GM23248 (cell line): Measurements from ENCODE around the gene CPS1. TPM values are rescaled to one million over a fixed set of nuclear protein-coding genes. Genes with fewer than 3 reads are reported as not detected.

ENCODE experiments used
- DNase-seq: peaks from one replicate; pipeline ENCODE4 v3.0.0-alpha.2; 2015
- H2AFZ ChIP-seq: fragments of 200-600 bp; sonication (generic); 2 replicates; pipeline ENCODE4 v1.6.1; 2016; ENCODE audit warnings: antibody characterized with exemption
- H3F3A ChIP-seq: fragments of 200-600 bp; sonication (generic); 2 replicates; pipeline ENCODE4 v1.6.1; 2016; ENCODE audit warnings: mild to moderate bottlenecking, antibody characterized with exemption, mixed run types; ENCODE audit not compliant: insufficient read depth
- H3K27ac ChIP-seq: fragments of 200-600 bp; sonication (generic); 2 replicates; pipeline ENCODE4 v1.5.1; 2016; ENCODE audit warnings: mild to moderate bottlenecking
- H3K27me3 ChIP-seq: fragments of 200-600 bp; sonication (generic); replicated peaks from 2 replicates; pipeline ENCODE4 v1.6.1; 2016; ENCODE audit warnings: mild to moderate bottlenecking; ENCODE audit not compliant: insufficient read depth
- H3K36me3 ChIP-seq: fragments of 200-600 bp; sonication (generic); 2 replicates; pipeline ENCODE4 v1.6.1; 2016; ENCODE audit warnings: low read depth, mild to moderate bottlenecking
- H3K4me1 ChIP-seq: fragments of 200-600 bp; sonication (generic); 2 replicates; pipeline ENCODE4 v1.6.1; 2016; ENCODE audit warnings: mild to moderate bottlenecking; ENCODE audit not compliant: insufficient read depth
- H3K4me2 ChIP-seq: fragments of 200-600 bp; sonication (generic); one replicate; pipeline ENCODE4 v1.6.1; 2016; ENCODE audit warnings: mild to moderate bottlenecking; ENCODE audit not compliant: unreplicated experiment
- H3K4me3 ChIP-seq: fragments of 200-600 bp; sonication (generic); 2 replicates; pipeline ENCODE4 v1.5.1; 2016; ENCODE audit warnings: mild to moderate bottlenecking
- H3K79me2 ChIP-seq: fragments of 200-600 bp; sonication (generic); 2 replicates; pipeline ENCODE4 v1.6.1; 2016; ENCODE audit warnings: mild to moderate bottlenecking; ENCODE audit not compliant: insufficient read depth
- H3K9ac ChIP-seq: fragments of 200-600 bp; sonication (generic); 2 replicates; pipeline ENCODE4 v1.6.1; 2016; ENCODE audit warnings: mild to moderate bottlenecking
- H3K9me2 ChIP-seq: fragments of 200-600 bp; sonication (generic); 2 replicates; pipeline ENCODE4 v1.6.1; 2016; ENCODE audit warnings: mixed run types, mild to moderate bottlenecking, moderate library complexity; ENCODE audit not compliant: insufficient read depth
- H3K9me3 ChIP-seq: fragments of 200-600 bp; sonication (generic); one replicate; pipeline ENCODE4 v1.6.1; 2017; ENCODE audit warnings: low read depth
- H4K20me1 ChIP-seq: fragments of 200-600 bp; sonication (generic); 2 replicates; pipeline ENCODE4 v1.6.0; 2016; ENCODE audit not compliant: insufficient read depth
- EZH2 ChIP-seq: fragments of 200-600 bp; sonication (generic); IDR thresholded peaks from 2 replicates; pipeline ENCODE4 v1.6.1; 2018; ENCODE audit warnings: antibody characterized with exemption, mild to moderate bottlenecking; ENCODE audit not compliant: insufficient read depth, poor library complexity, severe bottlenecking
- EZH2phosphoT487 ChIP-seq: fragments of 200-600 bp; sonication (generic); IDR thresholded peaks from 2 replicates; pipeline ENCODE4 v1.6.1; 2018; ENCODE audit warnings: antibody characterized with exemption, moderate library complexity, mild to moderate bottlenecking, low read depth; ENCODE audit not compliant: insufficient read depth
- WGBS, 2 experiments: methylation state at CpG; one replicate each; pipeline ENCODE4 v1.1.6; 2015 to 2017; ENCODE audit warnings: low lambda C conversion rate in 2 of 2, low coverage in 1 of 2; ENCODE audit errors: missing lambda C conversion rate in 2 of 2; 5-methylcytosine and 5-hydroxymethylcytosine counted together
- in situ Hi-C: fragments of 300-500 bp; cut with MboI; formaldehyde crosslinking; loops from 2 replicates; pipeline ENCODE4 v1.15.0; 2020
- polyA plus RNA-seq: library from polyadenylated mRNA; unstranded; fragments of >200 nt; fragmentation: Nextera tagmentation; extraction: Ambion mirVana; gene quantifications from 2 replicates; pipeline ENCODE4 v1.2.1, GENCODE V29; 2016
- total RNA-seq: library from RNA; depleted of rRNA; stranded (reverse); fragments of >200 nt; shearing (Covaris generic); gene quantifications from 2 replicates; pipeline ENCODE4 v1.2.3, GENCODE V29; 2014

CPS1 gene
- total and polyA plus RNA-seq, 2 experiments from 2014 or later, result 2.1 to 4.9 TPM

DNA sequence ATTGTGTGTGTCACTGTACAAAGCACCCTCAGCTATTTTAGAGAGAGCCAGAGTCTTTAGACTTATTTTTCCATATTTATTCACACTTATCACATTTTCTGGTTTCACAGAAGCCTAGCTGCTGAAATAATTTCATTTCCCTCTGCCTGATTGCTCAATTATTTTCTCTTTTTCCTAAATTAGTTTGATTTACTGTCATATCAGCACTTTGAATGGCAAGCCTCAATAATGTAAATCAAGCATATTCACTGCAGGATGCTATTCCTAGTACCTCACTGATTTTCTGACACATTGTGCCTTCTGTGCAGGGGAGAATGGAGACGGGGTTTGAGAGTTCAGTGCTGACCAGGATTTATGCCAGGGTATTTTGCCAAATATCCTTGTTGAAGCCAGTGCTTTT is 48.3 kb downstream of the CPS1 start:
- H3K4me3 ChIP-seq, result no peak overlapping the region
- H3K27me3 ChIP-seq, result no peaks in the 10 kb centered on the region
- no peak overlapping the region for H3K9ac ChIP-seq
- no peak overlapping the region for H2AFZ ChIP-seq
- no peaks in the 10 kb centered on the region for H3K79me2 ChIP-seq
- no peaks in the 10 kb centered on the region for H3F3A ChIP-seq
- no peaks in the 10 kb centered on the region for H3K36me3 ChIP-seq
- no peaks in the 10 kb centered on the region for H3K9me3 ChIP-seq
- H3K4me2 ChIP-seq, result no peak overlapping the region
- 62 to 78% methylated on average over 1 of the region's 1 CpG for WGBS, 2 experiments
- no peak overlapping the region for H3K27ac ChIP-seq
- no peaks in the 10 kb centered on the region for H3K4me1 ChIP-seq
- in situ Hi-C loops, result no loop called here
- H3K9me2 ChIP-seq, result no peaks in the 10 kb centered on the region
- H4K20me1 ChIP-seq, result no peaks in the 10 kb centered on the region
- DNase-seq, result no peak
- TF ChIP-seq EZH2, result no peak
- TF ChIP-seq EZH2phosphoT487, result no peak

DNA sequence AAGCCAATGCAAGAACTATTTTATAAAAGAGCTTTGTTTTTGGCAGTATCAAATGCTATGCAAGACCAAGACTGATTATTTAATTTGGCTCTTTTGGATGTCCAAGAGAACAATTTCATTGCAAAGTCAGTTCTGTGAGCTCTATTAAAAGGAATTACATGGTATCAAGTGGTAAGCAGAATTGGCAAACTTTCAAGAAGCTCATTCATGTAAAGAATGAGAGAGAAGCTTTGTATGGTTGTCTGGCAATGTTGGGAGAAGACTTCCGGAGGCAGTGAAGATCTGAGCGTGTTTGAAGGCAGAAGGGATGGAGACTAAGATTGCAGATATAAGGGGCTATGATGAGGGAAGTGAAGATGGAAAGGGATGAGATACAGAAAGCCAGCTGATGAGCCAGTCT is 49.6 kb downstream of the CPS1 start:
- Histone ChIP-seq H3K36me3 (no peaks in the 10 kb centered on the region), H2AFZ (no peak overlapping the region), H3F3A (no peaks in the 10 kb centered on the region), H4K20me1 (no peaks in the 10 kb centered on the region), H3K27ac (no peak overlapping the region), H3K9ac (no peak overlapping the region), H3K4me3 (no peak overlapping the region), H3K4me1 (no peaks in the 10 kb centered on the region), H3K27me3 (no peaks in the 10 kb centered on the region), H3K9me3 (no peaks in the 10 kb centered on the region), H3K4me2 (no peak overlapping the region), H3K79me2 (no peaks in the 10 kb centered on the region), H3K9me2 (no peaks in the 10 kb centered on the region)
- in situ Hi-C loops, result no loop called here
- DNase-seq, result no peak
- no peak for TF ChIP-seq EZH2
- TF ChIP-seq EZH2phosphoT487, result no peak
- 76 to 82% methylated on average over 2 of the region's 2 CpGs for WGBS, 2 experiments

DNA sequence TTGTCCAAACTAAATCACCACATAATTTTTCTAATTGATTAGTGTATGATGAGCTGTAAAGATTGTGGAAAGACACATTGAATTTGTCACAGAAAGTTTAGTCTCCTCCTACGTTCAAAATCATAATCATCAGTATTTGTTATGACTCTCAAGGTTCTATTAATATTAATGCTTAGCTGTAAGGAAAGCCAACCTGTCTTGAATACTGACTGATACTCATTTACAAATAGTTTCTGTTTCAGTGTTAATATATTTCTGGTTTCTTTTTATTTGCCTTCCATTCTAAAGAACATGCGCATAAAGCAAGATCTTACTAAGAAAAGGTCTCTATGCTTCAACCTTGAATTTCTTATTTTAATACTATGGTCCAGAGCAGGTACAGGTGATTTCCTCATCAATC is 55.1 kb downstream of the CPS1 start:
- Histone ChIP-seq H4K20me1 (no peaks in the 10 kb centered on the region), H3K4me2 (no peak overlapping the region), H3K4me3 (no peak overlapping the region), H3K4me1 (no peaks in the 10 kb centered on the region), H3K9ac (no peak overlapping the region), H3K9me3 (no peaks in the 10 kb centered on the region), H3K79me2 (no peaks in the 10 kb centered on the region), H2AFZ (no peak overlapping the region), H3F3A (no peaks in the 10 kb centered on the region), H3K9me2 (no peaks in the 10 kb centered on the region), H3K27ac (no peak overlapping the region), H3K27me3 (no peaks in the 10 kb centered on the region), H3K36me3 (no peaks in the 10 kb centered on the region)
- no peak for DNase-seq
- TF ChIP-seq EZH2phosphoT487 (no peak), EZH2 (no peak)
- in situ Hi-C loops, result no loop called here
- WGBS, 2 experiments, result 70 to 77% methylated on average over 2 of the region's 2 CpGs

DNA sequence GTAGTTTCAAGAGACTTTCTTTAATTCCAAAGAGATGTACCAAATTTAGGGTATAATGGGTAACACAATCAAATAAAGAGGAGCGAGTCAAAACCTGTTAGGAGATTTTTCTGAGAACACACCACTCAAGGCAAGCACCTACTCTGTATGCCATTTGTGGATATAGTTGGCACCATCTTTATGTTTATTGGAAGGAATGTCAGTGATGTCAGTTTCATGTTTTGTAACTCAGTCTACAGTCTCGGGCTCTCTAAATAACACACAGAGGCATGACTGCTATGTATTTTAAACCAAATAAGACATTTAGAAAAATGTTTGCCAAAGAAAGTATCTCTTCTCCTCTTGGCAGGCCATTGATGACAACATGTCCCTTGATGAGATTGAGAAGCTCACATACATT is 59.7 kb downstream of the CPS1 start:
- Histone ChIP-seq H3K27me3 (no peaks in the 10 kb centered on the region), H3K9me2 (no peaks in the 10 kb centered on the region), H3K4me1 (no peaks in the 10 kb centered on the region), H2AFZ (no peak overlapping the region), H3K4me3 (no peak overlapping the region), H3K79me2 (no peaks in the 10 kb centered on the region), H3K27ac (no peak overlapping the region), H3K9me3 (no peaks in the 10 kb centered on the region), H3K9ac (no peak overlapping the region), H3K36me3 (no peaks in the 10 kb centered on the region), H4K20me1 (no peaks in the 10 kb centered on the region), H3K4me2 (no peak overlapping the region), H3F3A (no peaks in the 10 kb centered on the region)
- in situ Hi-C loops, result no loop called here
- DNase-seq, result peak; percentile 13
- no peak for TF ChIP-seq EZH2
- no peak for TF ChIP-seq EZH2phosphoT487
- 46 to 52% methylated on average over 2 of the region's 2 CpGs for WGBS, 2 experiments

DNA sequence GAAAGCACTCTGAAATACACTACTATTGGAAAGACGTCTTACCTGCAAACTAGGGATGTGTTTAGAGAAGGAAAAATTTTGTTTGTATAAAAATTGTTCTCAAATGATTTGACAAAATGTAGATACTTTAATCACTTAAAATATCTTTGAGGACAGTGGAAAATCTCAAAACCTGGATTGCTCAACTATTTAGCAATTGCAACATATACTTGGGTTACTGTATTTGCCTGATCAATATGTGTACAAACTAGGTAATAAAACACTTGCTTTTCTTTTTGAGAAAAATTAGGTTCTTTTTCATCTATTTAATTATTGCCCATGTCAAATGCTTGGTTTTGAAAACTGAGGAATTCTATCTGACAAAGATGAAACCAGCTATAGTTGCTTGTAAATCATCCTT is 60.9 kb downstream of the CPS1 start:
- Histone ChIP-seq H3K4me2 (no peak overlapping the region), H3K36me3 (no peaks in the 10 kb centered on the region), H4K20me1 (no peaks in the 10 kb centered on the region), H3K27ac (no peak overlapping the region), H3K9ac (no peak overlapping the region), H3K9me2 (no peaks in the 10 kb centered on the region), H3K79me2 (no peaks in the 10 kb centered on the region), H3F3A (no peaks in the 10 kb centered on the region), H3K4me3 (no peak overlapping the region), H3K27me3 (no peaks in the 10 kb centered on the region), H3K4me1 (no peaks in the 10 kb centered on the region), H3K9me3 (no peaks in the 10 kb centered on the region), H2AFZ (no peak overlapping the region)
- DNase-seq, result no peak
- in situ Hi-C loops, result no loop called here
- TF ChIP-seq EZH2, result no peak
- TF ChIP-seq EZH2phosphoT487, result no peak
- 78 to 100% methylated on average over 1 of the region's 1 CpG for WGBS, 2 experiments
